Endothelial cell of umbilical vein (primary cell): Measurements from ENCODE around the gene CYSLTR2.

Experiments
- CTCF ChIP-seq, 2 donors: IDR thresholded peaks; 1 replicate in 1 of 2; 2 replicates in 1 of 2; pipeline ENCODE4 v1.5.1; 2011; ENCODE audit warnings: low read length in 2 of 2, mild to moderate bottlenecking in 2 of 2, moderate library complexity in 2 of 2, control low read depth in 1 of 2, inconsistent platforms in 1 of 2, low read depth in 1 of 2; ENCODE audit not compliant: insufficient read depth in 1 of 2; ENCODE audit errors: extremely low read depth in 1 of 2
- EZH2 ChIP-seq: IDR thresholded peaks from 2 replicates; pipeline ENCODE4 v1.6.1; 2012; ENCODE audit warnings: borderline replicate concordance, low read depth, mild to moderate bottlenecking, moderate library complexity, low read length, inconsistent platforms; ENCODE audit not compliant: severe bottlenecking
- FOS ChIP-seq: IDR thresholded peaks from 2 replicates; pipeline ENCODE4 v1.6.1; 2011; ENCODE audit warnings: mild to moderate bottlenecking, low read length, moderate library complexity, borderline replicate concordance; ENCODE audit not compliant: insufficient read depth
- GATA2 ChIP-seq: IDR thresholded peaks from 2 replicates; pipeline ENCODE4 v1.7.0; 2011; ENCODE audit warnings: low read depth, mild to moderate bottlenecking, moderate library complexity, mixed read lengths, low read length; ENCODE audit not compliant: insufficient read length, insufficient read depth
- JUN ChIP-seq: IDR thresholded peaks from 2 replicates; pipeline ENCODE4 v1.6.1; 2011; ENCODE audit warnings: borderline replicate concordance, low read depth; ENCODE audit not compliant: insufficient read length, insufficient read depth
- MYC ChIP-seq: IDR thresholded peaks from one replicate; pipeline ENCODE4 v1.6.1; 2011; ENCODE audit warnings: mild to moderate bottlenecking, low read depth, low read length
- POLR2A ChIP-seq: IDR thresholded peaks from 2 replicates; pipeline ENCODE4 v1.6.1; 2012; ENCODE audit warnings: low read depth, mild to moderate bottlenecking, control low read depth, low read length
- POLR2AphosphoS5 ChIP-seq: IDR thresholded peaks from 2 replicates; pipeline ENCODE4 v1.6.1; 2012; ENCODE audit warnings: low read depth, mild to moderate bottlenecking, control low read depth, low read length, moderate library complexity; ENCODE audit not compliant: insufficient read depth
- TF ChIP-seq, protein P1 (sequence below): IDR thresholded peaks from 2 replicates; pipeline ENCODE4 v1.6.1; 2011; ENCODE audit not compliant: insufficient read depth, insufficient read length

DNA sequence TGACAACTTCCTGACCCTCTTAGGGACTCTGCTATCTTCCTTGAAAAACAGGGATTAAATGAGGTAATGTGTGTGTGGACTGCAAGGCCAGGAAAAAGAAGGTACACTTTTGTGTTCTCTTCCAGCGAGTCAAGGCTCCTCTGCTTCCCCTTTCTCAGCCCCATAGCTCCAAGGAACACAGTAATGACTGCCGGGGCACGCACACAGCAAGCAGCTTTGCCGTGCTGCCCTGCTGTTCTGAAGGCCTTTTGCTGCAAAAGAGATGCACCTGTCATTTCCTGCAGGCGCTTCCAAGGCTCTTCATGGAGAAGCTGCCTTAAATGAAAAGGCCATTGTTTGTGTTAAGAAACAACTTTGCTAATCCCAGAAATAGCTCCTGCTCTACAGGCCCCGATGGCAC, 84.6 kb downstream of the CYSLTR2 start:
- no peak for TF ChIP-seq EZH2
- TF ChIP-seq CTCF (IDR thresholded peaks at IDR 0.05; ENCODE audit: extremely low read depth in 1 of 2, insufficient read depth in 1 of 2, low read depth in 1 of 2, low read length in 2 of 2) = no peak
- no peak for TF ChIP-seq GATA2
- no peak for TF ChIP-seq POLR2AphosphoS5
- TF ChIP-seq, protein P1, sequence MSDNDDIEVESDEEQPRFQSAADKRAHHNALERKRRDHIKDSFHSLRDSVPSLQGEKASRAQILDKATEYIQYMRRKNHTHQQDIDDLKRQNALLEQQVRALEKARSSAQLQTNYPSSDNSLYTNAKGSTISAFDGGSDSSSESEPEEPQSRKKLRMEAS = no peak
- no peak for TF ChIP-seq MYC
- no peak for TF ChIP-seq POLR2A
- no peak for TF ChIP-seq JUN
- no peak for TF ChIP-seq FOS
